Heart left ventricle (tissue), 16 donors: ENCODE measurements around the gene KISS1R. TPM values are rescaled to one million over a fixed set of nuclear protein-coding genes. Genes with fewer than 3 reads are reported as not detected.

Experiments used
- ATAC-seq, 4 donors: fragments of 200-7000 bp; cut with Tn5 transposase; one replicate each; pipeline ENCODE4 v1.9.1; 2020 to 2022; ENCODE audit warnings: moderate library complexity in 4 of 4, mild to moderate bottlenecking in 3 of 4, moderate number of reproducible peaks in 1 of 4
- DNase-seq, 5 donors: peaks; one replicate each; pipeline ENCODE4 v3.0.0-alpha.2; 2020
- H3K27ac ChIP-seq, 12 donors: fragments of 200-600 bp; sonication (generic) in 4 of 12; one replicate each; pipeline versions ENCODE4 v1.5.0 to v1.8.0; 2016 to 2022; ENCODE audit warnings: mild to moderate bottlenecking in 2 of 12
- H3K27me3 ChIP-seq, 9 donors: fragments of 200-600 bp; sonication (generic) in 2 of 9; one replicate each; pipeline versions ENCODE4 v1.5.1 to v1.8.0; 2016 to 2022; ENCODE audit warnings: mild to moderate bottlenecking in 3 of 9
- H3K36me3 ChIP-seq, 9 donors: fragments of 200-600 bp; sonication (generic) in 2 of 9; one replicate each; pipeline versions ENCODE4 v1.5.0 to v1.8.0; 2018 to 2022; ENCODE audit warnings: mild to moderate bottlenecking in 2 of 9
- H3K4me1 ChIP-seq, 12 donors: fragments of 200-600 bp; sonication (generic) in 4 of 12; one replicate each; pipeline versions ENCODE4 v1.5.0 to v1.8.0; 2016 to 2022; ENCODE audit warnings: mild to moderate bottlenecking in 3 of 12
- H3K4me3 ChIP-seq, 12 donors: fragments of 200-600 bp; sonication (generic) in 4 of 12; one replicate each; pipeline versions ENCODE4 v1.5.0 to v1.8.0; 2017 to 2022; ENCODE audit warnings: mild to moderate bottlenecking in 9 of 12, moderate library complexity in 4 of 12
- H3K9me3 ChIP-seq, 12 donors: fragments of 200-600 bp; sonication (generic) in 4 of 12; one replicate each; pipeline versions ENCODE4 v1.5.0 to v1.8.0; 2016 to 2022; ENCODE audit warnings: mild to moderate bottlenecking in 1 of 12
- CTCF ChIP-seq, 12 donors: fragments of 200-600 bp; sonication (generic) in 4 of 12; IDR thresholded peaks; one replicate each; pipeline versions ENCODE4 v1.5.0 to v1.8.0; 2018 to 2022; ENCODE audit warnings: antibody characterized with exemption in 12 of 12, mild to moderate bottlenecking in 5 of 12
- POLR2A ChIP-seq, 2 donors: fragments of 450-650 bp; IDR thresholded peaks; one replicate each; pipeline ENCODE4 v1.6.1; 2017; ENCODE audit warnings: antibody characterized with exemption in 2 of 2, mild to moderate bottlenecking in 2 of 2, moderate library complexity in 2 of 2
- WGBS, 4 donors: extraction: QIAGEN DNeasy Blood & Tissue Kit in 2 of 4; methylation state at CpG; one replicate each; pipeline versions ENCODE4 v1.1.5 to v1.1.7; 2013 to 2018; 5-methylcytosine and 5-hydroxymethylcytosine counted together
- intact Hi-C, 10 donors: fragments of 100-400 bp; cut with DNase I; formaldehyde crosslinking; loops; one replicate each; pipeline versions ENCODE4 v1.11.1 to v1.14.2; 2022
- polyA plus RNA-seq, 2 donors: library from polyadenylated mRNA; stranded (reverse); fragments of 200-250 nt; gene quantifications; one replicate each; pipeline ENCODE4 v1.2.3, GENCODE V29; 2013
- total RNA-seq, 9 donors: library from RNA; depleted of rRNA in 2 of 9; stranded (reverse); fragments of >200 nt in 2 of 9; fragmentation: NEBNext Ultra II Directional in 3 of 9; extraction: Animal tissue kit (Norgen Biotek cat#: 25700) in 3 of 9; gene quantifications; one replicate each; pipeline versions ENCODE4 v1.1.0 to v1.2.4, GENCODE V29; 2016 to 2023
- donor health status: ischemic (EF 13 %, LVEDD 7.1; RV severe dilation, severe dysfunction).
- donor health status: healthy with polysubstance abuse.
- donor health status: DM: no; HTN: yes; CAD: no.
- donor health status: DM: no; HTN: no; CAD: no.
- donor health status: ischemic (EF 25% LVEDD 6.9; RV normal size, moderate dysfunction).
- donor health status: ischemic (EF 25% LVEDD 5.7; RV mildly dilated, moderate dysfunction).
- donor health status: healthy.
- donor health status: DM: yes; HTN: yes; CAD: no.
- donor health status: ischemic (EF 35%, LVEDD 5.7; RV mildly dilated, moderate dysfunction).
- donor health status: nonischemic (EF 11% LVEDD 7.7; RV severe dilation, severe dysfunction).
- donor health status: DM: yes; HTN: yes; CAD: no.
- donor health status: PGD.
- donor health status: ischemic (EF 29% LVEDD 5.4; RV normal size, mild dysfunction).
- donor health status: nonischemic (EF 23%, LVEDD 6.1; RV moderate dilation, normal function).

Gene KISS1R
- total and polyA plus RNA-seq, 11 donors, result not detected

- Histone ChIP-seq H3K36me3 (peaks cover 0 to 15% (median 0%) of the 10 kb centered on the region in 9 donors), H3K9me3 (no peaks in the 10 kb centered on the region), H3K27me3 (no peaks in the 10 kb centered on the region), H3K4me1 (peaks cover 0 to 3% (median 0%) of the 10 kb centered on the region in 12 donors), H3K27ac (no peak overlapping the region), H3K4me3 (no peak overlapping the region)
- intact Hi-C loops, result no loop called here
- DNase-seq, result no peak
- TF ChIP-seq POLR2A (IDR thresholded peaks at IDR 0.05), result no peak
- TF ChIP-seq CTCF (IDR thresholded peaks at IDR 0.05), result no peak
- WGBS, 4 donors, result 90 to 94% (median 92%) methylated on average over 36 of the region's 36 CpGs
- ATAC-seq, result no peak
These were observed 42.1 kb downstream of the KISS1R start for GRCh38 chr19:958967-959855.

GRCh38 chr19:960020-960419 lies 42.9 kb downstream of the KISS1R start:
- Histone ChIP-seq H3K9me3 (no peaks in the 10 kb centered on the region), H3K36me3 (peaks cover 0 to 23% (median 3%) of the 10 kb centered on the region in 9 donors), H3K4me3 (no peak overlapping the region), H3K4me1 (peaks cover 0 to 3% (median 0%) of the 10 kb centered on the region in 12 donors), H3K27ac (no peak overlapping the region), H3K27me3 (no peaks in the 10 kb centered on the region)
- TF ChIP-seq POLR2A (IDR thresholded peaks at IDR 0.05), result no peak
- TF ChIP-seq CTCF (IDR thresholded peaks at IDR 0.05), result no peak
- intact Hi-C loops, result no loop called here
- WGBS, 4 donors, result 67 to 72% (median 71%) methylated on average over 12 of the region's 12 CpGs; no CpG with 5 or more reads in 1 of the 4 donors
- ATAC-seq (no peak), DNase-seq (no peak)

GRCh38 chr19:960601-960938 lies 43.4 kb downstream of the KISS1R start:
- H3K36me3 ChIP-seq, result peaks cover 0 to 29% (median 8%) of the 10 kb centered on the region in 9 donors
- intact Hi-C loops, result no loop called here
- H3K4me1 ChIP-seq, result peaks cover 0 to 3% (median 0%) of the 10 kb centered on the region in 12 donors
- no peaks in the 10 kb centered on the region for H3K27me3 ChIP-seq
- DNase-seq (no peak), ATAC-seq (no peak)
- TF ChIP-seq POLR2A (IDR thresholded peaks at IDR 0.05), result no peak
- no peak for TF ChIP-seq CTCF (IDR thresholded peaks at IDR 0.05)
- H3K9me3 ChIP-seq, result no peaks in the 10 kb centered on the region
- no peak overlapping the region for H3K4me3 ChIP-seq
- WGBS, 4 donors, result 70 to 88% (median 83%) methylated on average over 5 to 8 of the region's 8 CpGs
- H3K27ac ChIP-seq, result no peak overlapping the region

- no peak for DNase-seq
- H3K9me3 ChIP-seq, result no peaks in the 10 kb centered on the region
- H3K27ac ChIP-seq, result no peak overlapping the region
- peaks cover 0 to 3% (median 0%) of the 10 kb centered on the region in 12 donors for H3K4me1 ChIP-seq
- TF ChIP-seq CTCF (IDR thresholded peaks at IDR 0.05), result no peak
- no peak for TF ChIP-seq POLR2A (IDR thresholded peaks at IDR 0.05)
- WGBS, 4 donors, result 81 to 86% (median 82%) methylated on average over 14 of the region's 14 CpGs
- H3K36me3 ChIP-seq, result peaks cover 0 to 39% (median 11%) of the 10 kb centered on the region in 9 donors
- ATAC-seq, result no peak
- no peaks in the 10 kb centered on the region for H3K27me3 ChIP-seq
- no peak overlapping the region for H3K4me3 ChIP-seq
- intact Hi-C loops, result no loop called here
These were observed 44.9 kb downstream of the KISS1R start for GRCh38 chr19:961866-962620.
